GM12892 (cell line): ENCODE measurements around the gene KRT72.

Experiments
- POLR2A ChIP-seq: IDR thresholded peaks from 2 replicates; pipeline ENCODE4 v1.6.1; 2011; ENCODE audit warnings: low read depth, low read length, control low read depth
- POLR2AphosphoS5 ChIP-seq: IDR thresholded peaks from 2 replicates; pipeline ENCODE4 v1.6.1; 2011; ENCODE audit warnings: low read depth, low read length, control low read depth

DNA sequence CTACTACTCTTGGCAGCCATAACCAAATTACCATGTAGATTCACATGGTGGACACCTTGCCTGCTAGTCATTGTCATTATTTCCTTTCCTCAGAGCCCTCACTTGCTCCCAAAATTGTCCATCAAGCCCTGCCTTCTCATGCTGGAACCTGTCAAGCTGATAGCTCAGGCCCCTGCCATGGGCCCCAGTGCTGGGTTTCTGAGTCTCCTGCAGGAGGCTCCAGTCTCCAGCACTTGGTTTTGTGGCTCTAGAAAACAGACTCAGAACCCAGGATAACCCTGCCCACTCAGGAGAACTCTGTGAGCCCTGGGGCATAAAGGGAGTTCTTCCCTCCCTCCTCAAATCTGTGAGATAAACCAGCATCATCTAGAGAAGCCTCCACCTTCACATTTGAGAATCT, 59.1 kb downstream of the KRT72 start:
- no peak for TF ChIP-seq POLR2A
- TF ChIP-seq POLR2AphosphoS5 = no peak
